Activated naive CD8-positive, alpha-beta T cell treated with anti-CD3 and anti-CD28 coated beads, Interleukin-2, amount 10 ng/mL, durations not matched to agents 7 days and 5 days (primary cell): ENCODE results near the gene POP7. TPM values are rescaled to one million over a fixed set of nuclear protein-coding genes. Genes with fewer than 3 reads are reported as not detected.

Source experiments
- ATAC-seq: fragments of 150-1000 bp; cut with Tn5 transposase; one replicate; pipeline ENCODE4 v1.10.0; 2021; ENCODE audit warnings: low read depth, moderate library complexity
- POLR2A ChIA-PET: fragments of 350-600 bp; sonication (Branson Sonifier 250); formaldehyde crosslinking; loops from one replicate; lab custom pipeline; 2021; ENCODE audit warnings: antibody characterized with exemption; lab: Charles Lee
- DNase-seq: peaks from one replicate; pipeline ENCODE4 v3.0.0; 2021
- H3K27ac Mint-ChIP-seq: one replicate; pipeline ENCODE4 v1.8.0; 2022; ENCODE audit warnings: mild to moderate bottlenecking, mixed read lengths
- H3K27me3 Mint-ChIP-seq: one replicate; pipeline ENCODE4 v1.8.0; 2022; ENCODE audit warnings: mild to moderate bottlenecking, moderate library complexity, mixed read lengths
- H3K36me3 Mint-ChIP-seq: one replicate; pipeline ENCODE4 v1.8.0; 2021; ENCODE audit warnings: mild to moderate bottlenecking, mixed read lengths
- H3K4me1 Mint-ChIP-seq: one replicate; pipeline ENCODE4 v1.8.0; 2021; ENCODE audit warnings: mixed read lengths
- H3K4me3 Mint-ChIP-seq: one replicate; pipeline ENCODE4 v1.8.0; 2022; ENCODE audit warnings: mild to moderate bottlenecking, moderate library complexity, mixed read lengths
- H3K9me3 Mint-ChIP-seq: one replicate; pipeline ENCODE4 v1.8.0; 2021; ENCODE audit warnings: mixed read lengths
- total RNA-seq, 2 experiments: library from RNA; stranded (reverse); gene quantifications; one replicate each; pipeline ENCODE4 v1.2.3, GENCODE V29; 2021

The POP7 gene
- total RNA-seq, 2 experiments from 2014 or later = 29.6 to 32.8 TPM

DNA sequence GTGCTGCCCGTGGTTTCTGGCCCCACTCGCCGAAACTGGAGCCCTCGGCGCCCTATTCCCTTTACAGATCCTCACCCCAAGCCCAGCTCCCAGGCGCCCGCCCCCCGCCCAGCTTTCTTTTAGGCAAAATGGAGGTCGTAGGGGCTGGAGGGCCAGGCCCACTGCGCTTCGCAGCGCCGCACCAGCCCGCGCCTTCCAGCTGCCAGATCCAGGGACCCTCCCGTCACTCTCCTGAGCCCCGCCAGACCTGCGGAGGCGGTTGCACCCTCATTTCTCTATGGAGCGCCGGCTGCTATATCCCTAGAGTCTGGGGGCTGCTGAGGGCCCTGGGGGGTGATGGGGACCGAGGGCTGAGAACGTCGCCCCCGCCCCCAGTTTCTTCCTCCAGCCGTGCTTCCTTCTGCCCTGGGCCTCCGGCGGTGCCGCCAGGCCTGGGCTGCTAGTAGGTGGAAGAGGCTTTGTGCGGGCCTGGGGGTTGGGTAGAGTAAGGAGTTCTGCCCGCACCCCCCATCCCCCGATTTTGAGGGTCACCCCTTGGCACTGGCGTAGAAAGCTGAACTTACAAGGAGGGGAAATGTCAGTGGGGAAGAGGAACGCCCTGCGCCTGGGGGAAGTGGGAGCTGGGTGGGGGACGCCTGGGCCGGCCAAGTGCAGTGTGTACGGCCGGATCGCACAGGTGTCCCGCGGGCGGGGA lies 31.4 kb upstream of the POP7 start:
- peaks cover 18% of the 10 kb centered on the region for H3K4me1 Mint-ChIP-seq
- DNase-seq (peak; percentile 65), ATAC-seq (no peak)
- peak overlapping the region; percentile 98 for H3K4me3 Mint-ChIP-seq
- POLR2A ChIA-PET = interaction anchor here (0.7 to 5.2 kb wide), 8 partner anchors 10 to 239 kb away, joined by 3 to 41 read pairs (median 10); partner anchors contain the start of genes FBXO24, GIGYF1, LRCH4 and POP7
- H3K27me3 Mint-ChIP-seq = peaks cover 5% of the 10 kb centered on the region
- peak overlapping the region; percentile 95 for H3K27ac Mint-ChIP-seq
- H3K9me3 Mint-ChIP-seq = no peaks in the 10 kb centered on the region
- H3K36me3 Mint-ChIP-seq = peaks cover 18% of the 10 kb centered on the region

DNA sequence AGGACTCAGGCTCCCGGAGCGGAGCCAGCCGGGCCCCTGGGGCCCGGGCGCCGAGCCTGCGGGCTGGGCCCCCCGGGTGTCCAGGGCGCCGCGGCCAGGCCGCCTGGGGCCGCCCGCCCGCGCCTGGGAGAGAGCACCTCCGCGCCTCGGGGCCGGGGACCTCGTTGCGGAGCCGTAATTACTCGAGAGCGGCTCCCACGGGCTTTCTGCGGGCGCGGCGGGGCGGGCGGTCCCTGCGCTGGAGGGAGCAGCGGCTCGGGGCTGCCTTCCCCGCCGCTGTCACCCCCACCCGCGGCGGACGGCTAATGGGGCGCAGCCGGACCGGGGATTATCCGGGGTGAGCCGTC lies 30.8 kb upstream of the POP7 start:
- ATAC-seq (no peak), DNase-seq (no peak)
- H3K27me3 Mint-ChIP-seq = peaks cover 5% of the 10 kb centered on the region
- H3K9me3 Mint-ChIP-seq = no peaks in the 10 kb centered on the region
- POLR2A ChIA-PET = interaction anchor here (0.7 to 5.2 kb wide), 9 partner anchors 10 to 239 kb away, joined by 3 to 41 read pairs (median 9); partner anchors contain the start of genes FBXO24, GIGYF1, LRCH4 and MOSPD3
- peaks cover 18% of the 10 kb centered on the region for H3K36me3 Mint-ChIP-seq
- peaks cover 18% of the 10 kb centered on the region for H3K4me1 Mint-ChIP-seq
- peak overlapping the region; percentile 95 for H3K27ac Mint-ChIP-seq
- peak overlapping the region; percentile 98 for H3K4me3 Mint-ChIP-seq

DNA sequence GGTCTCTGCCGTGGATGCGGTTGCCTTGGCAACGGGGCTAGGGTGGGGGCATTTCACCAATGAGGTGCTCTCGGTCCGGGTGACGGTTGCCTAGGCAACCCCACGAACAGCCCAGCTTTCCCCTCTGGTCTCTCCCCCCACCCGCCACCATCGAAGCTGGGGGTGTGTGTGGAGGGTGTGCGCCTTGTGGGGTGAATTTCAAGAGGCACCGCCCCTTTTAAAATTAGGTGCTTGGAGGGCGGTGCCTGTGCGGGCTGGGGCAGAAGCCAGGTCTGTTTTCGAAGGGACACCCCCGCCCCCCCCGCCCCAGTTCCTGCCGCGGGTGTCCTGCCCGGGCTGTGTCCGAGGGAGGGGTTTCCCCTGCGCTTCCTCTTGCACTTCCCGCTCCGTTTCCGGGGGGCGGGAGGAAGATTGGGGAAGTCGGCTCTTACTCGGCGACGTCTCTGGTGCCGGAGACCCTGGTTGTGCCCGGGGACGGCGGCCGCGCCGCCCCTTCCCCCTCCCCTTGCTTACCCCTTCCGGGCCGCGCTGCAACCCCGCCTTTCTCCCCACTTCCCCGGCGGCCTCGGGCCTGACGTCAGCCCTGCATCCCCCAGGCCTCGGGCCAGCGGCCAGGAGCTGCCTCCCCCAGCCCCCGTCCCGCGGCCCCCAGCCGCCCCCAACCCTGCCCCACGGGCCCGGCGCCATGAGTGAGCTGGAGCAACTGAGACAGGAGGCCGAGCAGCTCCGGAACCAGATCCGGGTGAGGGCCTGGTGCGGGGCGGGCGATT lies 30.2 kb upstream of the POP7 start:
- Mint-ChIP-seq H3K27me3 (peaks cover 5% of the 10 kb centered on the region), H3K9me3 (no peaks in the 10 kb centered on the region), H3K4me3 (peak overlapping the region; percentile 87), H3K36me3 (peaks cover 18% of the 10 kb centered on the region), H3K4me1 (peaks cover 18% of the 10 kb centered on the region), H3K27ac (peak overlapping the region; percentile 86)
- POLR2A ChIA-PET = interaction anchor here (0.7 to 5.2 kb wide), 7 partner anchors 9 to 1652 kb away, joined by 3 to 41 read pairs (median 10); partner anchors contain the start of genes FBXO24, GIGYF1, LRCH4 and MOSPD3
- DNase-seq (peak; percentile 84), ATAC-seq (peak; percentile 56)

- Mint-ChIP-seq H3K4me3 (peak overlapping the region; percentile 87), H3K27ac (peak overlapping the region; percentile 86), H3K4me1 (peaks cover 15% of the 10 kb centered on the region), H3K9me3 (no peaks in the 10 kb centered on the region), H3K27me3 (peaks cover under 1% of the 10 kb centered on the region), H3K36me3 (peaks cover 18% of the 10 kb centered on the region)
- POLR2A ChIA-PET = interaction anchor here (0.9 to 5.2 kb wide), 6 partner anchors 8 to 91 kb away, joined by 3 to 41 read pairs (median 12); partner anchors contain the start of genes FBXO24, GIGYF1, LRCH4 and MOSPD3
- DNase-seq = peak; percentile 38
- ATAC-seq = no peak
Measured at GRCh38 chr7:100676501-100677306, 29.2 kb upstream of the POP7 start.

DNA sequence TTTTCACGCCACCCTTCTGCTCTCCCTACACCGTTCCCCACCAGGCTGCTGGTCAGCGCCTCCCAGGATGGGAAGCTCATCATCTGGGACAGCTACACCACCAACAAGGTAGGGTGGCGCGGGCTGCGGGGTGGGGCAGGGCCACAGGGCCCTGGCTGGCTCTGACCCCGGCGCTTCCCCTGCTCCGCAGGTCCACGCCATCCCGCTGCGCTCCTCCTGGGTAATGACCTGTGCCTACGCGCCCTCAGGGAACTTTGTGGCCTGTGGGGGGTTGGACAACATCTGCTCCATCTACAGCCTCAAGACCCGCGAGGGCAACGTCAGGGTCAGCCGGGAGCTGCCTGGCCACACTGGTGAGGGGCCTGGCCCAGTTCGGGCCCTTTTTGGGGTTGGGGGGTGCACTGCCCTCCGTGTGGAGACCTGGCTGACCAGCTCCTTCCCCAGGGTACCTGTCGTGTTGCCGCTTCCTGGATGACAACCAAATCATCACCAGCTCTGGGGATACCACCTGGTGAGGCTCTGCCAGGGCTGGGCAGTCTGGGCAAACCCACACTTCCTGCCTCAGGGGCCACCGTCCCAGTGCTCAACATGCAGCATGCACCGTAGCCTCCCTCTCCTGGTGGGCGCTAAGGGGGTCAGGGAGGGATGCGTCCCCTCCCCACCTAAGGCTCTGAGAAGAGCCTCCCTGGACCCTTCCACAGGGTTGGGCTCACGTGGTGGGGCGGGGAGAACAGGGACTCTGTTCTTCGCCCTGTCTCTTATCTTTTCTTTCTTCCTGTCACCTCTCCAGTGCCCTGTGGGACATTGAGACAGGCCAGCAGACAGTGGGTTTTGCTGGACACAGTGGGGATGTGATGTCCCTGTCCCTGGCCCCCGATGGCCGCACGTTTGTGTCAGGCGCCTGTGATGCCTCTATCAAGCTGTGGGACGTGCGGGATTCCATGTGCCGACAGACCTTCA lies 28.3 kb upstream of the POP7 start:
- peaks cover 13% of the 10 kb centered on the region for H3K4me1 Mint-ChIP-seq
- POLR2A ChIA-PET = interaction anchor here (0.9 to 5.2 kb wide), 5 partner anchors 7 to 92 kb away, joined by 3 to 41 read pairs (median 14); partner anchors contain the start of genes FBXO24, GIGYF1, LRCH4 and MOSPD3
- peak overlapping the region; percentile 79 for H3K27ac Mint-ChIP-seq
- DNase-seq = peak; percentile 32
- H3K4me3 Mint-ChIP-seq = no peak overlapping the region
- peaks cover 18% of the 10 kb centered on the region for H3K36me3 Mint-ChIP-seq
- no peak for ATAC-seq
- no peaks in the 10 kb centered on the region for H3K9me3 Mint-ChIP-seq
- H3K27me3 Mint-ChIP-seq = no peaks in the 10 kb centered on the region

DNA sequence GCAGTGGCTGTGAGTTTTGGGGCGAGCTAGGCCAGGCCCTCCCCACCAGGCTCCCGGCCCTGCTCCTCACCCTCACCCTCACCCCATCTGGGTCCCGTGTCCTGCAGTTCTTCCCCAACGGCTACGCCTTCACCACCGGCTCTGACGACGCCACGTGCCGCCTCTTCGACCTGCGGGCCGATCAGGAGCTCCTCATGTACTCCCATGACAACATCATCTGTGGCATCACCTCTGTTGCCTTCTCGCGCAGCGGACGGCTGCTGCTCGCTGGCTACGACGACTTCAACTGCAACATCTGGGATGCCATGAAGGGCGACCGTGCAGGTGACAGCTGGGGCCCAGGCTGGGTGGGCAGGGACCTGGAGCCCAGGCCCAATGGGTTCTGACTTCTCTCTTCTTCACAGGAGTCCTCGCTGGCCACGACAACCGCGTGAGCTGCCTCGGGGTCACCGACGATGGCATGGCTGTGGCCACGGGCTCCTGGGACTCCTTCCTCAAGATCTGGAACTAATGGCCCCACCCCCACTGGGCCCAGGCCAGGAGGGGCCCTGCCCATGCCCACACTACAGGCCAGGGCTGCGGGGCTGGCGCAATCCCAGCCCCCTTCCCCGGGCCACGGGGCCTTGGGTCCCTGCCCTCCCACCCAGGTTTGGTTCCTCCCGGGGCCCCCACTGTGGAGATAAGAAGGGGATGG lies 27.5 kb upstream of the POP7 start:
- DNase-seq = peak; percentile 31
- Mint-ChIP-seq H3K27ac (peak overlapping the region; percentile 79), H3K27me3 (no peaks in the 10 kb centered on the region), H3K4me3 (no peak overlapping the region), H3K36me3 (peaks cover 21% of the 10 kb centered on the region), H3K4me1 (peaks cover 10% of the 10 kb centered on the region), H3K9me3 (no peaks in the 10 kb centered on the region)
- no peak for ATAC-seq
- POLR2A ChIA-PET = interaction anchor here (1.4 to 5.2 kb wide), 2 partner anchors 66 to 93 kb away, joined by 3 to 41 read pairs; partner anchors contain the start of genes FBXO24, LRCH4 and MOSPD3

- Mint-ChIP-seq H3K27me3 (no peaks in the 10 kb centered on the region), H3K4me1 (peaks cover 10% of the 10 kb centered on the region), H3K36me3 (peaks cover 21% of the 10 kb centered on the region), H3K9me3 (no peaks in the 10 kb centered on the region), H3K4me3 (no peak overlapping the region), H3K27ac (no peak overlapping the region)
- DNase-seq (no peak), ATAC-seq (no peak)
- POLR2A ChIA-PET = interaction anchor here (0.6 to 5.2 kb wide), 8 partner anchors 11 to 619 kb away, joined by 3 to 41 read pairs (median 6); partner anchors contain the start of genes FBXO24, LRCH4, MOSPD3 and POP7
Measured at GRCh38 chr7:100679129-100679926, 26.6 kb upstream of the POP7 start.

DNA sequence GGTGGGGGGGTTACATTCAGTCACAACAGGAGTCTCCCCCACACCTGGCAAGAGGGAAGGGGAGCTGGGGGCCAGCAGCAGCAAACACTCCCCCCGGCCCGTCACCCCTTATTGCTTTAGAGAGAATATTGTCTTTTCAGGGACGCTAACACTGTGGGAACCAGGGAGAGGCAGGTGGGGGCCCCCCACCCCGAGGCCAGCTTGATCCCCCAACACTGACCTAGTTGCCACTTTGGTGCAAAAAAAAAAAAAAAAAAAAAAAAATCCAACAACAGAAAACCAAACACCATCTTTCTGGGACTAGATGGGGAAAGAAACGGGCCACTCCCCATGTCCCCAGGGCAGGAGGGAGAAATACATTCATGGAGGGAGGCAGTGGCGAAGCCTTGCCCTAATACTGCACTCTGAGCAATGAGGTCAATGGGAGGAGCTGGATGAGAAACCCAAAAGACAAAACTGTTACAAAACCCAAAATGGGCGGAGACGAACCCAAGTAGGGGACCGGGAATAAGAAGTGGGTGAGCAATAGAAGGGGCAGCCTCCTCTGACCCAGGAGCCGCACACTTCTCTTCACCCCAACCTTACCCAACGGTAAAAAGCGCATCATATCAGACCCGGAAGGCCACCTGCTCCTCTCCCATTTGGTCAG lies 25.9 kb upstream of the POP7 start:
- H3K9me3 Mint-ChIP-seq = no peaks in the 10 kb centered on the region
- POLR2A ChIA-PET = interaction anchor here (0.5 to 2.2 kb wide), 11 partner anchors 10 to 620 kb away, joined by 3 to 20 read pairs (median 4); partner anchors contain the start of genes MOSPD3 and POP7
- H3K4me3 Mint-ChIP-seq = no peak overlapping the region

GRCh38 chr7:100680576-100681271 lies 25.2 kb upstream of the POP7 start:
- Mint-ChIP-seq H3K27me3 (no peaks in the 10 kb centered on the region), H3K4me3 (no peak overlapping the region), H3K4me1 (peaks cover 9% of the 10 kb centered on the region), H3K9me3 (no peaks in the 10 kb centered on the region), H3K36me3 (peaks cover 18% of the 10 kb centered on the region), H3K27ac (no peak overlapping the region)
- DNase-seq (peak; percentile 39), ATAC-seq (no peak)
- POLR2A ChIA-PET = interaction anchor here (0.5 to 2.2 kb wide), 11 partner anchors 9 to 234 kb away, joined by 3 to 20 read pairs (median 4); partner anchors contain the start of gene POP7

More for the DNA sequence above, 25.9 kb upstream of the POP7 start:
- H3K27ac Mint-ChIP-seq = peak overlapping the region; percentile 19
- peaks cover 19% of the 10 kb centered on the region for H3K36me3 Mint-ChIP-seq
- H3K4me1 Mint-ChIP-seq = peaks cover 9% of the 10 kb centered on the region
- ATAC-seq (no peak), DNase-seq (peak; percentile 27)
- H3K27me3 Mint-ChIP-seq = no peaks in the 10 kb centered on the region
